Fibroblast of pulmonary artery (primary cell): ENCODE data around the gene SLC16A12.
A peak's percentile ranks its signal among the peaks of the same experiment; 100 is the strongest.

Experiments
- DNase-seq: peaks from one replicate; pipeline ENCODE4 v3.0.0-alpha.2; 2010; ENCODE audit warnings: low read depth
- H3K4me3 ChIP-seq: replicated peaks from 2 replicates; pipeline ENCODE4 v1.5.1; 2011; ENCODE audit warnings: low read depth, mild to moderate bottlenecking, control low read depth, low read length, moderate library complexity
- TF ChIP-seq, protein P1 (sequence below): IDR thresholded peaks from 2 replicates; pipeline ENCODE4 v1.5.1; 2011; ENCODE audit warnings: mild to moderate bottlenecking, control low read depth, low read length, inconsistent platforms; ENCODE audit errors: missing control alignments

The SLC16A12 gene

DNA sequence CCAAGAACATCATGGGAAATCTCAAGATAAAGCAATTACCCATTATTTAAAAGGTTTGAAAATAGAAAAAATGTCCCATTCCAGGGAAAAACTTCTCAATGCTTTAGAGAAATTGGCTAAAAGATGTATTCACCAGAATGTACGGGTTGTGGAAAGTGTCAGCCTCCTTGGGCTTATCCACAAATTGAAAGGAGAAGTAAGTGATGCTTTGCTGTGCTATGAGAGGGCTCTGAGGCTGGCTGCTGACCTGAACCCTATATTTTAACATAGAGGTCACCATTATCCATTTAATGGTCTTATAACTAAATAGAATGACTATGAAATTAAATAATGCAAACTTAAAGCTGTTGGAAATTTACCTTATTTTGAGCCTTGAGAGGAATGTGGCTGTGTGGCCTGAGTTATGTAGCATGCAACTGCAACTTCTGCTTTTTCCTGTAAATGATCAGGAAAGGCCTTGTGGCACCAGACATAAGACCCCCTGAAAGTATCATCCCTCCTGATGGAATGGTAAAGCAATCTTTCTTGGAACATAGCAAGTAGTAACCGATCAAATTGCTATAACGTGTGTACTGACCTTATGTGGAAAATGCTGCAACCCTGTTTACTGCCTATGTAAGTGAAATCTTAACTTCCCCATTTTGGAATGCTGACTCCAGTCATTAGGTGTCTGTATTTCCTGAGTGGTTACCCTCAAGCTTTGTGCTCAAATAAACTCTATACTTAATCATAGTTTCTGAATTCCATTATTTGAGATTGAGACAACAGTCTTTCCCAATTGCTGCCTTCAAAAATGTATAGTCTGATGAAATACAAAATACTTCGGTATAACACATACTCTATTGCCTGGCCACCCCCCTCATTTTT is 150.7 kb downstream of the SLC16A12 start:
- peak; percentile 18 for DNase-seq
- no peak overlapping the region for H3K4me3 ChIP-seq

DNA sequence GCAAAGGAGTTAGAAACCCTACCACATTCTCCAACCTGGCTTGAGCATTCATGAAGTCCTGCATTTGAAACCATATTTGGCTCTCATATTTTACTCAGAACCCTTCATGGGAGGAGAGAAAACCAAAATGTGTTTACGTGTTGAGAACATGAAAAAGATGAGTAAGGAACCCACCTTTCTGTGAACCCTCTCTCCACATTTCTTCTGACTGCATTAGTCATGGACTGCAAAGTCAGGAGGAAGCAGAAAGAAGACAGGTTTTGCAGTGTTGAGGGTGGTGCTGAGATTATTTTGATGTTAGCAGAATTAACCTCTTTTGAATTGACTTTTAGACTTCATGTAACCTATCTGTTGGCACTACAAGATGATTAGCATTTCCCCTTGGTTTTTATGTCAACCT is 152.6 kb downstream of the SLC16A12 start:
- DNase-seq, result no peak
- no peak overlapping the region for H3K4me3 ChIP-seq
- TF ChIP-seq, protein P1, sequence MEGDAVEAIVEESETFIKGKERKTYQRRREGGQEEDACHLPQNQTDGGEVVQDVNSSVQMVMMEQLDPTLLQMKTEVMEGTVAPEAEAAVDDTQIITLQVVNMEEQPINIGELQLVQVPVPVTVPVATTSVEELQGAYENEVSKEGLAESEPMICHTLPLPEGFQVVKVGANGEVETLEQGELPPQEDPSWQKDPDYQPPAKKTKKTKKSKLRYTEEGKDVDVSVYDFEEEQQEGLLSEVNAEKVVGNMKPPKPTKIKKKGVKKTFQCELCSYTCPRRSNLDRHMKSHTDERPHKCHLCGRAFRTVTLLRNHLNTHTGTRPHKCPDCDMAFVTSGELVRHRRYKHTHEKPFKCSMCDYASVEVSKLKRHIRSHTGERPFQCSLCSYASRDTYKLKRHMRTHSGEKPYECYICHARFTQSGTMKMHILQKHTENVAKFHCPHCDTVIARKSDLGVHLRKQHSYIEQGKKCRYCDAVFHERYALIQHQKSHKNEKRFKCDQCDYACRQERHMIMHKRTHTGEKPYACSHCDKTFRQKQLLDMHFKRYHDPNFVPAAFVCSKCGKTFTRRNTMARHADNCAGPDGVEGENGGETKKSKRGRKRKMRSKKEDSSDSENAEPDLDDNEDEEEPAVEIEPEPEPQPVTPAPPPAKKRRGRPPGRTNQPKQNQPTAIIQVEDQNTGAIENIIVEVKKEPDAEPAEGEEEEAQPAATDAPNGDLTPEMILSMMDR, result no peak

More for the DNA sequence above, 150.7 kb downstream of the SLC16A12 start:
- TF ChIP-seq, protein P1, result no peak
